ENCODE results near the gene C10orf90. TPM values are rescaled to one million over a fixed set of nuclear protein-coding genes. Genes with fewer than 3 reads are reported as not detected.

Gene C10orf90
- total and polyA plus RNA-seq, 4 donors = not detected

DNA sequence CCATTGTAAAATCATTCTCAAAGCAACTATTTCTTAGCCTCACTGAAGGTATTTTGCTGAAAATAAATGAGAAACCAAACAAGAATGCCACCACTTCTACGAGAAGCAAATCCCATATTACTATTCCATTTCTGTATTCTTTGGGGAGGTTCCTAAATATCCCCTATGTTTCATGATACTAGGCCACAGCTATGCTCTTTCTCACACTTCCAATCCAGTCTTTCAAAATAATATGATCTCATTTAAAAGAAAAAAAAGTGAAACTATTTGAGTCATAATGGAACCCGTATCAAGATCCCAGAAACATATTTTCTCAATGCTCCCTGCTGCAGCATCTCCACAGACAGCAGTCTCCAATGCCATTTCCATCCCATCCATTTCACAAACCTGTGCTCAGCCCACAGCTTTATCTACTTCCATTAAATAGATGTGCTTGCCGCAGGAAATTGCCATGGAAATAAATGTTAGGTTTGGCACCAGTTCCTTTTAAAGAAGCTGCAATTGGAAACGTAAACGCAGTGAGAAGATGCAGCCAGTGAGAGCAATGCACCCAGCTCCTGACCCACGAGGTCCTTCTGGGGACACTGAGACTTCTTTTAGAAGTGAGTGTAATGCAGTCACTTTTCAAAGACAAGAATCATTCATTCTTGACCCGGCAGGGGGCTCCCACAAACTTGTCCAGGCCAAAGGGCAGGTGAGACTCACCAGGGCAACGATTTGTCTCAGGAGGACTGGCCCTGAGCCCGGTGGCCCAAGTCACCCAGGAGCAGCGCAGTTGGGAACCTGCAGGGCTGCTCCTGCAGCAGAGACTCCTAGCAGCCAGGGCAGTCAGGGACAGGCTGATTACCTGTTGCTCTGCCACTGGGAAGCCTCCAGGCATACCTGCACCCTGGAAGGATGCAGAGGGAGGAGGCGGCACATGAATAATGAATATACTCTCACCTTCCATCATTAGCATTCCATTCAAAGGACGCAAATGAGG is 99.6 kb downstream of the C10orf90 start:
- no peaks in the 10 kb centered on the region for H3K4me1 ChIP-seq (ENCODE audit: control insufficient read depth in 5 of 5, insufficient read depth in 5 of 5, low read length in 5 of 5)
- DNase-seq (no peak), ATAC-seq (ENCODE audit: insufficient read depth, low FRiP score) (no peak)
- H3K9me3 ChIP-seq (ENCODE audit: control insufficient read depth in 4 of 4, insufficient read depth in 3 of 4, low read length in 3 of 4) = no peaks in the 10 kb centered on the region
- H3K27me3 ChIP-seq (ENCODE audit: control insufficient read depth in 3 of 3, insufficient read depth in 3 of 3, low read length in 2 of 3) = no peaks in the 10 kb centered on the region
- 62 to 67% methylated on average over 12 of the region's 12 CpGs for whole genome bisulfite sequencing, 2 donors
- no peak overlapping the region for H3K4me3 ChIP-seq
- TF ChIP-seq, protein P1, sequence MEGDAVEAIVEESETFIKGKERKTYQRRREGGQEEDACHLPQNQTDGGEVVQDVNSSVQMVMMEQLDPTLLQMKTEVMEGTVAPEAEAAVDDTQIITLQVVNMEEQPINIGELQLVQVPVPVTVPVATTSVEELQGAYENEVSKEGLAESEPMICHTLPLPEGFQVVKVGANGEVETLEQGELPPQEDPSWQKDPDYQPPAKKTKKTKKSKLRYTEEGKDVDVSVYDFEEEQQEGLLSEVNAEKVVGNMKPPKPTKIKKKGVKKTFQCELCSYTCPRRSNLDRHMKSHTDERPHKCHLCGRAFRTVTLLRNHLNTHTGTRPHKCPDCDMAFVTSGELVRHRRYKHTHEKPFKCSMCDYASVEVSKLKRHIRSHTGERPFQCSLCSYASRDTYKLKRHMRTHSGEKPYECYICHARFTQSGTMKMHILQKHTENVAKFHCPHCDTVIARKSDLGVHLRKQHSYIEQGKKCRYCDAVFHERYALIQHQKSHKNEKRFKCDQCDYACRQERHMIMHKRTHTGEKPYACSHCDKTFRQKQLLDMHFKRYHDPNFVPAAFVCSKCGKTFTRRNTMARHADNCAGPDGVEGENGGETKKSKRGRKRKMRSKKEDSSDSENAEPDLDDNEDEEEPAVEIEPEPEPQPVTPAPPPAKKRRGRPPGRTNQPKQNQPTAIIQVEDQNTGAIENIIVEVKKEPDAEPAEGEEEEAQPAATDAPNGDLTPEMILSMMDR (IDR thresholded peaks at IDR 0.05; ENCODE audit: control extremely low read depth, extremely low read depth) = no peak
- no peak overlapping the region for H3K9ac ChIP-seq (ENCODE audit: insufficient read depth in 1 of 2, low read length in 2 of 2)
- no peaks in the 10 kb centered on the region for H3K36me3 ChIP-seq (ENCODE audit: control insufficient read depth in 4 of 4, insufficient read depth in 4 of 4, low read length in 4 of 4)
- no peak overlapping the region for H3K27ac ChIP-seq (ENCODE audit: low read depth in 1 of 2, low read length in 1 of 2)

DNA sequence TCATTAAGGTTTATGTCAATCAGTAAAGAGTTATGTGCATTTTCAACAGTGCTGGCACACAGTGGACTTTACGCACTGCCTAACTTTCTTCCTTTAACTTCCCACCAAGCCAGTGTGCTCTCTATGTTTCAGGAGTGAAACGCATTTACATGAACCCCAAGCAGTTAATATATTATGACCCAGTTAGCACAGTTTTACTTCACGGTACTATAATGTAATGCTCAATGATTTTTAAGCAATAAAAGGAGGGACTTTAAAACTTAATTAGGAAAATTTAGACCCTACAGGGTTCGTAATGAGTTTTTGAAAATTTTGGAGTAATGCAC is 100.3 kb downstream of the C10orf90 start:
- no peak for ATAC-seq (ENCODE audit: insufficient read depth, low FRiP score)
- H3K27ac ChIP-seq (ENCODE audit: low read depth in 1 of 2, low read length in 1 of 2) = no peak overlapping the region
- WGBS, 2 donors = 64 to 71% methylated on average over 4 of the region's 4 CpGs

DNA sequence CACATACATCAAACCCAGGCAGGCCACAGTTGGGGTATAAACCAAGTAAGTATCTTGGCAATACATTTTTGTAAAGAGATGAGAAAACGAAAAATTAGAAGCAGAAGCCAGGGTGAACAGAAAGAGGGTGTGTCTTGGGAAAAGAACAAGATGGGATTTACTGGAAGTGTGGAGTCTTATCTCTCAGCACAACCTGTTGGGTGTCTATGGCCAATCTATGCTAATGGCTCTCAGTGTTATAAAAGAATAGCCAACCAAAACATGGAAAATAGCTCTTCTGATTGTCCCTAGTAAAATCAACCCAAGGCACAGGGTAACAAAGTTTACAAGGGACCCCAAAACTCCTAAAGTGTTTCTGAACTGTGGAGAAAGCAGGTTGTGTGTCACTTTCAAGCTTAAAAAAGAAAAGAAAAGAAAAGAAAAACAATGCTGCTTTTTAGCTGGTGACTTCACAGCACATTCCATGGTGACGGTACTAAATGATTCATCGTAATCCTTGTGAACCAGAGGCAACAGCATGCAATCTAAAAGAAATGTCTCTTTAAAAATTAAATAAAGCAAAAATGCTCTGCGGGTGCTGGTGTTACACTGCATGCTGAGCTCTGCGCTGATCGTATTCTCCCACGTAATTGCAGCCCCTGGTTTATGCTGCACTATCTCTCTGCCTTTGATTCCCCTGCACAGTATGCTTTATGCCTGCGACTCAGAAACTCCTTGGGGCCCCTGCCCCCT is 100.8 kb downstream of the C10orf90 start:
- H3K36me3 ChIP-seq (ENCODE audit: control insufficient read depth in 4 of 4, insufficient read depth in 4 of 4, low read length in 4 of 4) = no peaks in the 10 kb centered on the region
- 39 to 43% methylated on average over 8 of the region's 8 CpGs for WGBS, 2 donors
- no peaks in the 10 kb centered on the region for H3K4me1 ChIP-seq (ENCODE audit: control insufficient read depth in 5 of 5, insufficient read depth in 5 of 5, low read length in 5 of 5)
- no peak overlapping the region for H3K27ac ChIP-seq (ENCODE audit: low read depth in 1 of 2, low read length in 1 of 2)
- no peak for DNase-seq
- H3K9ac ChIP-seq (ENCODE audit: insufficient read depth in 1 of 2, low read length in 2 of 2) = no peak overlapping the region
- TF ChIP-seq, protein P1 (IDR thresholded peaks at IDR 0.05; ENCODE audit: control extremely low read depth, extremely low read depth) = no peak
- H3K27me3 ChIP-seq (ENCODE audit: control insufficient read depth in 3 of 3, insufficient read depth in 3 of 3, low read length in 2 of 3) = no peaks in the 10 kb centered on the region
- no peaks in the 10 kb centered on the region for H3K9me3 ChIP-seq (ENCODE audit: control insufficient read depth in 4 of 4, insufficient read depth in 3 of 4, low read length in 3 of 4)
- H3K4me3 ChIP-seq = no peak overlapping the region
- ATAC-seq (ENCODE audit: insufficient read depth, low FRiP score) = no peak

More for the DNA sequence above, 100.3 kb downstream of the C10orf90 start:
- DNase-seq = no peak
- Histone ChIP-seq H3K9ac (ENCODE audit: insufficient read depth in 1 of 2, low read length in 2 of 2) (no peak overlapping the region), H3K4me3 (no peak overlapping the region), H3K27me3 (ENCODE audit: control insufficient read depth in 3 of 3, insufficient read depth in 3 of 3, low read length in 2 of 3) (no peaks in the 10 kb centered on the region), H3K36me3 (ENCODE audit: control insufficient read depth in 4 of 4, insufficient read depth in 4 of 4, low read length in 4 of 4) (no peaks in the 10 kb centered on the region), H3K4me1 (ENCODE audit: control insufficient read depth in 5 of 5, insufficient read depth in 5 of 5, low read length in 5 of 5) (no peaks in the 10 kb centered on the region), H3K9me3 (ENCODE audit: control insufficient read depth in 4 of 4, insufficient read depth in 3 of 4, low read length in 3 of 4) (no peaks in the 10 kb centered on the region)
- TF ChIP-seq, protein P1 (IDR thresholded peaks at IDR 0.05; ENCODE audit: control extremely low read depth, extremely low read depth) = no peak

All from lung (tissue), 12 donors.